Lung (tissue), 12 donors: ENCODE measurements around the gene PTP4A2. TPM values are rescaled to one million over a fixed set of nuclear protein-coding genes. Genes with fewer than 3 reads are reported as not detected.

ENCODE experiments used
- ATAC-seq: fragments of 200-7000 bp; cut with Tn5 transposase; one replicate; pipeline ENCODE4 v1.9.1; 2020; ENCODE audit warnings: moderate number of reproducible peaks; ENCODE audit not compliant: insufficient read depth, low FRiP score
- DNase-seq, 3 donors: peaks; one replicate each; pipeline ENCODE4 v3.0.0-alpha.2; 2013 to 2017
- H3K27ac ChIP-seq, 2 donors: one replicate each; pipeline ENCODE4 v1.5.1; 2013; ENCODE audit warnings: mild to moderate bottlenecking in 2 of 2, moderate library complexity in 2 of 2, control low read depth in 1 of 2, inconsistent platforms in 1 of 2, low read depth in 1 of 2, low read length in 1 of 2
- H3K27me3 ChIP-seq, 3 donors: one replicate each; pipeline ENCODE4 v1.5.1; 2013; ENCODE audit warnings: low read length in 2 of 3; ENCODE audit not compliant: control insufficient read depth in 3 of 3, insufficient read depth in 3 of 3
- H3K36me3 ChIP-seq, 4 donors: one replicate each; pipeline ENCODE4 v1.5.1; 2013; ENCODE audit warnings: low read length in 4 of 4, mild to moderate bottlenecking in 1 of 4, moderate library complexity in 1 of 4; ENCODE audit not compliant: control insufficient read depth in 4 of 4, insufficient read depth in 4 of 4
- H3K4me1 ChIP-seq, 5 donors: one replicate each; pipeline ENCODE4 v1.5.1; 2013; ENCODE audit warnings: low read length in 5 of 5, mild to moderate bottlenecking in 2 of 5, moderate library complexity in 1 of 5; ENCODE audit not compliant: control insufficient read depth in 5 of 5, insufficient read depth in 5 of 5
- H3K4me3 ChIP-seq: one replicate; pipeline ENCODE4 v1.5.1; 2013; ENCODE audit warnings: mild to moderate bottlenecking, control low read depth, moderate library complexity
- H3K9ac ChIP-seq, 2 donors: one replicate each; pipeline ENCODE4 v1.5.1; 2013; ENCODE audit warnings: low read length in 2 of 2, control low read depth in 1 of 2; ENCODE audit not compliant: insufficient read depth in 1 of 2
- H3K9me3 ChIP-seq, 4 donors: one replicate each; pipeline ENCODE4 v1.5.1; 2013; ENCODE audit warnings: low read length in 3 of 4, mild to moderate bottlenecking in 1 of 4, moderate library complexity in 1 of 4; ENCODE audit not compliant: control insufficient read depth in 4 of 4, insufficient read depth in 3 of 4
- WGBS, 2 donors: extraction: QIAGEN DNeasy Blood & Tissue Kit; methylation state at CpG; one replicate each; pipeline ENCODE4 v1.1.7; 2013; 5-methylcytosine and 5-hydroxymethylcytosine counted together
- polyA plus RNA-seq, 2 donors: library from polyadenylated mRNA; stranded (reverse); fragments of 200-250 nt; gene quantifications; one replicate each; pipeline ENCODE4 v1.2.1, GENCODE V29; 2013
- total RNA-seq, 2 donors: library from RNA; depleted of rRNA in 1 of 2; stranded (reverse); fragments of >200 nt in 1 of 2; gene quantifications; one replicate each; pipeline ENCODE4 v1.2.1, GENCODE V29; 2014 to 2021
- TF ChIP-seq, protein P1 (sequence below): IDR thresholded peaks from 2 replicates; pipeline ENCODE4 v1.5.1; 2012; ENCODE audit warnings: mild to moderate bottlenecking; ENCODE audit errors: control extremely low read depth, extremely low read depth
- donor health status: control.
- donor health status: control.
- donor health status: Bipolar disorder and iron deficiency.
- donor health status: healthy.
- donor health status: DM: yes; HTN: yes; CAD: no.

The PTP4A2 gene
- total and polyA plus RNA-seq, 4 donors: 90.4 to 274 (median 163) TPM

DNA sequence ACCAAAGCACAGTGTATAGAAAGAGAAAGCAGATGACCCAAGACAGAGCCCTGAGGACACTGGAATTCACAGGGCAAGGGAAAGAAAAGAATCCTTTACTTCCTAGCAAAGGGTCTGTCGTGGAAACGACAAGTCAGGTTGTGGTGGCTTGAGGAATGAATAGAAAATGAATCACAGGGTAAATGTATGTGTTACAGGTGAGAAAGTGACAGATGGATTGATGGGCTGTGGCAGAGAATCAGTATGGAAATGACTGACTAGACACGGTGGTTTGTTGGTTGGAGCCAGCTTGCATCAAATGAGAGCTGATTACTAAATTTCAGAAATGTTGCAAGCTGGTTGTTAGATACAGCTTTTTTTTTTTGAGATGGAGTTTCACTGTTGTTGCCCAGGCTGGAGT, 46.9 kb downstream of the PTP4A2 start:
- Histone ChIP-seq H3K4me1 (no peaks in the 10 kb centered on the region), H3K4me3 (no peak overlapping the region), H3K27ac (no peak overlapping the region), H3K9me3 (peaks cover 0 to 4% (median 0%) of the 10 kb centered on the region in 4 donors), H3K9ac (no peak overlapping the region), H3K36me3 (no peaks in the 10 kb centered on the region), H3K27me3 (no peaks in the 10 kb centered on the region)
- ATAC-seq (no peak), DNase-seq (no peak)
- TF ChIP-seq, protein P1, sequence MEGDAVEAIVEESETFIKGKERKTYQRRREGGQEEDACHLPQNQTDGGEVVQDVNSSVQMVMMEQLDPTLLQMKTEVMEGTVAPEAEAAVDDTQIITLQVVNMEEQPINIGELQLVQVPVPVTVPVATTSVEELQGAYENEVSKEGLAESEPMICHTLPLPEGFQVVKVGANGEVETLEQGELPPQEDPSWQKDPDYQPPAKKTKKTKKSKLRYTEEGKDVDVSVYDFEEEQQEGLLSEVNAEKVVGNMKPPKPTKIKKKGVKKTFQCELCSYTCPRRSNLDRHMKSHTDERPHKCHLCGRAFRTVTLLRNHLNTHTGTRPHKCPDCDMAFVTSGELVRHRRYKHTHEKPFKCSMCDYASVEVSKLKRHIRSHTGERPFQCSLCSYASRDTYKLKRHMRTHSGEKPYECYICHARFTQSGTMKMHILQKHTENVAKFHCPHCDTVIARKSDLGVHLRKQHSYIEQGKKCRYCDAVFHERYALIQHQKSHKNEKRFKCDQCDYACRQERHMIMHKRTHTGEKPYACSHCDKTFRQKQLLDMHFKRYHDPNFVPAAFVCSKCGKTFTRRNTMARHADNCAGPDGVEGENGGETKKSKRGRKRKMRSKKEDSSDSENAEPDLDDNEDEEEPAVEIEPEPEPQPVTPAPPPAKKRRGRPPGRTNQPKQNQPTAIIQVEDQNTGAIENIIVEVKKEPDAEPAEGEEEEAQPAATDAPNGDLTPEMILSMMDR: no peak
- 69 to 71% methylated on average over 3 of the region's 3 CpGs for WGBS, 2 donors

DNA sequence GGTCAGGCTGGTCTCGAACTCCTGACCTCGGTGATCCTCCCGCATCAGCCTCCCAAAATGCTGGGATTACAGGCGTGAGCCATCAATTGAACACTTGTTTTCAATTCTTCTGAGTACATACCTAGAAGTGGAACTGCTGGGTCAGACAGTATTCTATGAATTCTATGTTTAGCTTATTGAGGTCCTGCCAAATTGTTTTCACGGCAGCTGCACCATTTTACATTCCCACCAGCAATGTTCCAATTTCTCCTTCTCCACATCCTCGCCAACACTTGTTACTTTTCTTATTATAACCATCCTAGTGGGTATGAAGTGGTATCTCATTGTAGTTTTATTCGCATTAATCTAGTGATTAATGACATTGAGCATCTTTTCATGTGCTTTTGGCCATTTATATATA, 49.9 kb downstream of the PTP4A2 start:
- TF ChIP-seq, protein P1: no peak
- Histone ChIP-seq H3K9ac (no peak overlapping the region), H3K27me3 (no peaks in the 10 kb centered on the region), H3K4me3 (no peak overlapping the region), H3K36me3 (no peaks in the 10 kb centered on the region), H3K9me3 (no peaks in the 10 kb centered on the region), H3K27ac (no peak overlapping the region), H3K4me1 (no peaks in the 10 kb centered on the region)
- 94% methylated on average over 7 of the region's 7 CpGs for WGBS, 2 donors
- DNase-seq (peak in 1 of 3 donors; percentile 42), ATAC-seq (no peak)

DNA sequence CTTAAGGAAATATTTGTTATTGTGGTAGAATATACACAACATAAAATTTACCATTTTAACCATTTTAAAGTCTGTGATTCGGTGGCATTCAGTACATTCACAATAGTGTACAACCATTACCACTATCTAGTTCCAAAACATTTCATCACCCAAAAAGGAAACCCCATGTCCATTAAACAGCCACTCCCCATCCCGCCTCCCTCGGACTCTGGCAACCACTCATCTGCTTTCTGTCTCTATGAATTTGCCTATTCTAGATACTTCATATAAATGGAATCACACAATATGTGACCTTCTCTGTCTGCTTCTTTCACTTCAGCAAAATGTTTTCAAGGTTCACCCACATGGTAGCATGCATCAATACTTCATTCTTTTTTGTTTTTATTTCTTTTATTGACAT, 51.3 kb downstream of the PTP4A2 start:
- Histone ChIP-seq H3K36me3 (no peaks in the 10 kb centered on the region), H3K4me1 (no peaks in the 10 kb centered on the region), H3K9ac (no peak overlapping the region), H3K4me3 (no peak overlapping the region), H3K27me3 (no peaks in the 10 kb centered on the region), H3K27ac (no peak overlapping the region), H3K9me3 (no peaks in the 10 kb centered on the region)
- TF ChIP-seq, protein P1: no peak
- DNase-seq (no peak), ATAC-seq (no peak)
- 52 to 62% methylated on average over 3 of the region's 3 CpGs for WGBS, 2 donors

DNA sequence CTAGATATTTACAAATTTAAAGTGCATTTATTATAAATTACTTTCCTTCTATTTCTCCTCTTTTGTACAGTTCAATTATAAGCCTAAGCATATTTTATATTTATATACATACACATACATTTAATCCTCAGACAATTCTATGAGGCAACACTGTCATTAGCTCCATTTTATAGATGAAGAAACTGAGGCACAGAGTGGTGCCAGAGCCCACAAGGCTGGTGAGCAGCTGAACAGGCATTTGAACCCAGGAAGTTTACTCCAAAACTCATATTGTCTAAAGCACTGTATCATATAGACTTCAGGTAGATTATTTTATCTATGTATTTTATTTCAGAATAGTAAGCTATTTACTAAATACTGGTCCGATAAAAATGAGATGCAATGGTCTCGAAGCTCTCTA, 52.3 kb downstream of the PTP4A2 start:
- H3K9ac ChIP-seq: no peak overlapping the region
- H3K4me1 ChIP-seq: no peaks in the 10 kb centered on the region
- TF ChIP-seq, protein P1: no peak
- H3K36me3 ChIP-seq: no peaks in the 10 kb centered on the region
- WGBS, 2 donors: 90 to 97% methylated on average over 2 of the region's 2 CpGs
- no peaks in the 10 kb centered on the region for H3K9me3 ChIP-seq
- no peak overlapping the region for H3K4me3 ChIP-seq
- no peaks in the 10 kb centered on the region for H3K27me3 ChIP-seq
- H3K27ac ChIP-seq: no peak overlapping the region
- DNase-seq: no peak
- no peak for ATAC-seq
